Calu3 (cell line): Measurements from ENCODE around the gene PDGFB. TPM values are rescaled to one million over a fixed set of nuclear protein-coding genes. Genes with fewer than 3 reads are reported as not detected.

Experiments
- BruUV-seq: library from RNA; stranded (reverse); fragments of 400-500 nt; replicated peaks from 2 replicates; lab custom pipeline; 2021; lab: Mats Ljungman, UMichigan
- CTCF ChIA-PET: fragments of 300-600 bp; sonication (Branson Sonifier 250); formaldehyde crosslinking; loops from one replicate; lab custom pipeline; 2022; ENCODE audit warnings: antibody characterized with exemption; lab: Charles Lee
- DNase-seq: peaks from one replicate; pipeline ENCODE4 v3.0.0; 2022
- H3K27ac Mint-ChIP-seq: one replicate; pipeline ENCODE4 v1.8.0; 2022; ENCODE audit warnings: mixed read lengths; ENCODE audit not compliant: unreplicated experiment
- H3K27me3 Mint-ChIP-seq: one replicate; pipeline ENCODE4 v1.8.0; 2022; ENCODE audit warnings: mixed read lengths; ENCODE audit not compliant: unreplicated experiment
- H3K36me3 Mint-ChIP-seq: one replicate; pipeline ENCODE4 v1.8.0; 2022; ENCODE audit warnings: mild to moderate bottlenecking, moderate library complexity, mixed read lengths; ENCODE audit not compliant: insufficient read depth, unreplicated experiment
- H3K4me1 Mint-ChIP-seq: one replicate; pipeline ENCODE4 v1.8.0; 2022; ENCODE audit warnings: mild to moderate bottlenecking, low read depth, mixed read lengths; ENCODE audit not compliant: unreplicated experiment
- H3K4me3 Mint-ChIP-seq: one replicate; pipeline ENCODE4 v1.8.0; 2022; ENCODE audit warnings: mild to moderate bottlenecking, low read depth, moderate library complexity, mixed read lengths; ENCODE audit not compliant: unreplicated experiment
- H3K9me3 Mint-ChIP-seq: one replicate; pipeline ENCODE4 v1.8.0; 2022; ENCODE audit warnings: low read depth, mixed read lengths; ENCODE audit not compliant: unreplicated experiment
- CTCF ChIP-seq: fragments of 200-600 bp; IDR thresholded peaks from one replicate; pipeline ENCODE4 v1.8.0; 2022; ENCODE audit warnings: antibody characterized with exemption; ENCODE audit not compliant: unreplicated experiment
- intact Hi-C: fragments of 100-400 bp; cut with micrococcal nuclease; formaldehyde crosslinking; loops from one replicate; pipeline ENCODE4 v1.10.0; 2022; ENCODE audit not compliant: unreplicated experiment
- total RNA-seq: library from RNA; stranded (reverse); gene quantifications from 2 replicates; pipeline ENCODE4 v1.2.3, GENCODE V29; 2022

PDGFB gene
- total RNA-seq, 1 experiment from 2014 or later, result 25.9 TPM

GRCh38 chr22:39226353-39226752 is 18.4 kb downstream of the PDGFB start:
- no peak for DNase-seq
- TF ChIP-seq CTCF, result no peak
- H3K27ac Mint-ChIP-seq, result no peak overlapping the region
- intact Hi-C loops, result no loop called here
- BruUV-seq, result no TSS peak
- H3K4me3 Mint-ChIP-seq, result no peak overlapping the region
- H3K9me3 Mint-ChIP-seq, result no peaks in the 10 kb centered on the region
- H3K27me3 Mint-ChIP-seq, result no peaks in the 10 kb centered on the region
- H3K36me3 Mint-ChIP-seq, result peaks cover 48% of the 10 kb centered on the region
- H3K4me1 Mint-ChIP-seq, result peaks cover 4% of the 10 kb centered on the region
- CTCF ChIA-PET, result no interaction called here

DNA sequence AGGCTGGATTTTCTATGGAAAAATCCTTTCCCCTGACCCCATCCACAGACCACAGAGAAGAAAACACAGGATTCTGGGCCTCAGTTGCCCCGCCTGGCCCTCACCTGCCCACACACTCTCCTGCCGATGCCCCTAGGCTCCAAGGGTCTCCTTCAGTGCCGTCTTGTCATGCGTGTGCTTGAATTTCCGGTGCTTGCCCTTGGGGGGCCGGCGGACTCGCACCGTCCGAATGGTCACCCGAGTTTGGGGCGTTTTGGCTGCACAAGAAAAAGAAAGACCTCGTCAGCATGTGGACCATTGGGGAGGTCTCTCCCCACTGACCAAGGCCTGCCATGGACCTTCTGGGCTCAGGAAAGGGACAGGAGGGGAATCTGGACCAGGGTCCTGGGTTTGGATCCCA is 19.2 kb downstream of the PDGFB start:
- no peak for DNase-seq
- peaks cover 55% of the 10 kb centered on the region for H3K36me3 Mint-ChIP-seq
- intact Hi-C loops, result no loop called here
- no peak overlapping the region for H3K27ac Mint-ChIP-seq
- no TSS peak for BruUV-seq
- no peak for TF ChIP-seq CTCF
- H3K4me3 Mint-ChIP-seq, result no peak overlapping the region
- H3K27me3 Mint-ChIP-seq, result no peaks in the 10 kb centered on the region
- H3K9me3 Mint-ChIP-seq, result no peaks in the 10 kb centered on the region
- peaks cover 12% of the 10 kb centered on the region for H3K4me1 Mint-ChIP-seq
- CTCF ChIA-PET, result no interaction called here

DNA sequence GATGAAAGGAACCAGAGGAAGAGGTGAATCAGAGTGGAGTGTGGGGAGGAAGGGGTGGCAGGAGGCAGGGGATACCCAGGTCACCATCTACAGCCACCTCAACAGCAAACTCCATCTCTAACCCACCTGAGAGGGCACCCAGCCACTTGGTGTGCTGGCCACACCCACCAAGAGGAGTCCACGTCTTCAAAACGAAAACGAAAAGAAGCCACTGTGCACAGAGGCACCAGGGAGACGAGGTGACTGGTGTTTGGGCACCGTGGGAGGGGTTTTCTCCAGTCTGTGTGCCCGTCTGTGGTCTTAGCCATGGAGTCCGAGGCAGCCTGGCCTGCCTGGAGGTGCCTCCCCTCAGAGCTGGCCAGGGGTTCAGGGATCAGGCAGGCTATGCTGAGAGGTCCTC is 20.2 kb downstream of the PDGFB start:
- CTCF ChIA-PET, result no interaction called here
- Mint-ChIP-seq H3K27ac (no peak overlapping the region), H3K4me3 (no peak overlapping the region), H3K27me3 (no peaks in the 10 kb centered on the region), H3K4me1 (peaks cover 21% of the 10 kb centered on the region), H3K36me3 (peaks cover 66% of the 10 kb centered on the region), H3K9me3 (peaks cover 7% of the 10 kb centered on the region)
- no TSS peak for BruUV-seq
- intact Hi-C loops, result no loop called here
- no peak for TF ChIP-seq CTCF
- no peak for DNase-seq

GRCh38 chr22:39223091-39223710 is 21.6 kb downstream of the PDGFB start:
- intact Hi-C loops, result no loop called here
- no TSS peak for BruUV-seq
- Mint-ChIP-seq H3K27ac (no peak overlapping the region), H3K9me3 (peaks cover 7% of the 10 kb centered on the region), H3K4me1 (peaks cover 21% of the 10 kb centered on the region), H3K4me3 (no peak overlapping the region), H3K36me3 (peaks cover 60% of the 10 kb centered on the region), H3K27me3 (no peaks in the 10 kb centered on the region)
- CTCF ChIA-PET, result interaction anchor here (2.0 kb wide), 1 partner anchor 8 kb away, joined by 5 read pairs; no protein-coding TSS in a partner anchor
- DNase-seq, result no peak
- TF ChIP-seq CTCF, result no peak
